22Rv1 (cell line): ENCODE measurements around the gene GAGE10.
"Not testable (repeated sequence)": the region's sequence is repeated elsewhere in the genome, so short reads cannot be mapped to it uniquely, and the experiment has no call there.

Experiments used
- H3K27ac ChIP-seq: fragments of 450-650 bp; 2 replicates; pipeline ENCODE4 v1.5.1; 2017
- CTCF ChIP-seq: fragments of 450-650 bp; IDR thresholded peaks from 2 replicates; pipeline ENCODE4 v1.5.1; 2017; ENCODE audit warnings: mild to moderate bottlenecking
- ZFX ChIP-seq: fragments of 450-650 bp; IDR thresholded peaks from 2 replicates; pipeline ENCODE4 v1.6.1; 2017; ENCODE audit warnings: antibody characterized with exemption, borderline replicate concordance

The GAGE10 gene

GRCh38 chrX:49309401-49309981 is 6.0 kb downstream of the GAGE10 start:
- TF ChIP-seq CTCF = no peak
- TF ChIP-seq ZFX = no peak
- H3K27ac ChIP-seq = no peak overlapping the region

GRCh38 chrX:49310371-49310770 is 6.9 kb downstream of the GAGE10 start:
- TF ChIP-seq ZFX = no peak
- TF ChIP-seq CTCF = no peak
- no peak overlapping the region for H3K27ac ChIP-seq

- no peak overlapping the region for H3K27ac ChIP-seq
- TF ChIP-seq ZFX (no peak), CTCF (no peak)
Measured at GRCh38 chrX:49312176-49312575, 8.7 kb downstream of the GAGE10 start.

- no peak for TF ChIP-seq CTCF
- no peak for TF ChIP-seq ZFX
- no peak overlapping the region for H3K27ac ChIP-seq
Measured at GRCh38 chrX:49316085-49316484, 12.6 kb downstream of the GAGE10 start.

GRCh38 chrX:49321737-49322136 is 18.3 kb downstream of the GAGE10 start, which contains the start of gene GAGE12J:
Gene GAGE12J, plus strand, starts transcription at chrX:49322037. Its CDS starts 1,157 bp downstream, at chrX:49323194.
- not testable (repeated sequence) for H3K27ac ChIP-seq

- H3K27ac ChIP-seq = not testable (repeated sequence)
Measured at GRCh38 chrX:49322266-49322665, 18.8 kb downstream of the GAGE10 start.

- H3K27ac ChIP-seq = not testable (repeated sequence)
Measured at GRCh38 chrX:49323735-49324134, 20.3 kb downstream of the GAGE10 start.

GRCh38 chrX:49330421-49330820 is 27.0 kb downstream of the GAGE10 start:
- not testable (repeated sequence) for H3K27ac ChIP-seq

GRCh38 chrX:49331282-49331681 is 27.8 kb downstream of the GAGE10 start, which contains the start of gene GAGE13:
Gene GAGE13, plus strand, starts transcription at chrX:49331582. Its CDS starts 1,156 bp downstream, at chrX:49332738.
- not testable (repeated sequence) for H3K27ac ChIP-seq

GRCh38 chrX:49331841-49332240 is 28.4 kb downstream of the GAGE10 start:
- not testable (repeated sequence) for H3K27ac ChIP-seq

- H3K27ac ChIP-seq = not testable (repeated sequence)
Measured at GRCh38 chrX:49341449-49341848, 38.0 kb downstream of the GAGE10 start.

GRCh38 chrX:49344496-49345175 is 41.2 kb downstream of the GAGE10 start:
- not testable (repeated sequence) for H3K27ac ChIP-seq

GRCh38 chrX:49345402-49345801 is 42.0 kb downstream of the GAGE10 start:
- H3K27ac ChIP-seq = not testable (repeated sequence)

GRCh38 chrX:49346150-49346549 is 42.7 kb downstream of the GAGE10 start:
- H3K27ac ChIP-seq = not testable (repeated sequence)
